Liver (tissue), 9 donors: Measurements from ENCODE around the gene HECTD1. TPM values are rescaled to one million over a fixed set of nuclear protein-coding genes. Genes with fewer than 3 reads are reported as not detected.

Experiments
- DNase-seq: peaks from one replicate; pipeline ENCODE4 v3.0.0-alpha.2; 2017; ENCODE audit warnings: low spot score
- H3K27ac ChIP-seq, 2 donors: one replicate each; pipeline ENCODE4 v1.7.0; 2013; ENCODE audit warnings: inconsistent platforms in 2 of 2, low read length in 2 of 2, control low read depth in 1 of 2, low read depth in 1 of 2, mild to moderate bottlenecking in 1 of 2
- H3K27me3 ChIP-seq, 4 donors: one replicate each; pipeline versions ENCODE4 v1.6.1 to v1.7.0; 2013; ENCODE audit warnings: low read length in 3 of 4, inconsistent platforms in 1 of 4, mild to moderate bottlenecking in 1 of 4, moderate library complexity in 1 of 4; ENCODE audit not compliant: control insufficient read depth in 4 of 4, insufficient read depth in 4 of 4
- H3K36me3 ChIP-seq, 4 donors: one replicate each; pipeline versions ENCODE4 v1.6.1 to v1.7.0; 2013; ENCODE audit warnings: low read length in 3 of 4, mild to moderate bottlenecking in 3 of 4, low read depth in 1 of 4, moderate library complexity in 1 of 4; ENCODE audit not compliant: control insufficient read depth in 4 of 4, insufficient read depth in 3 of 4
- H3K4me1 ChIP-seq, 4 donors: one replicate each; pipeline versions ENCODE4 v1.6.1 to v1.7.0; 2013; ENCODE audit warnings: low read length in 3 of 4, mild to moderate bottlenecking in 3 of 4, moderate library complexity in 1 of 4; ENCODE audit not compliant: control insufficient read depth in 4 of 4, insufficient read depth in 4 of 4
- H3K4me3 ChIP-seq, 3 donors: one replicate each; pipeline versions ENCODE4 v1.6.1 to v1.7.0; 2013; ENCODE audit warnings: low read length in 3 of 3, control low read depth in 1 of 3, low read depth in 1 of 3, mild to moderate bottlenecking in 1 of 3
- H3K9ac ChIP-seq, 2 donors: one replicate each; pipeline ENCODE4 v1.7.0; 2013; ENCODE audit warnings: low read length in 2 of 2, mild to moderate bottlenecking in 2 of 2, moderate library complexity in 2 of 2, control low read depth in 1 of 2, low read depth in 1 of 2
- H3K9me3 ChIP-seq, 4 donors: one replicate each; pipeline versions ENCODE4 v1.6.1 to v1.7.0; 2013; ENCODE audit warnings: low read length in 3 of 4; ENCODE audit not compliant: control insufficient read depth in 4 of 4
- ATF3 ChIP-seq: IDR thresholded peaks from 2 replicates; pipeline ENCODE4 v1.6.1; 2016; ENCODE audit warnings: antibody characterized with exemption
- CTCF ChIP-seq: fragments of 150-350 bp; IDR thresholded peaks from 2 replicates; pipeline ENCODE4 v1.5.1; 2017; ENCODE audit warnings: improper control_type of control experiment, low read depth, low read length; ENCODE audit not compliant: missing input control
- EGR1 ChIP-seq, 2 donors: IDR thresholded peaks; 2 replicates each; pipeline ENCODE4 v1.6.1; 2016 to 2018; ENCODE audit warnings: antibody characterized with exemption in 2 of 2, low read depth in 2 of 2
- FOXA1 ChIP-seq: IDR thresholded peaks from 2 replicates; pipeline ENCODE4 v1.6.1; 2016; ENCODE audit warnings: antibody characterized with exemption
- FOXA2 ChIP-seq: IDR thresholded peaks from 2 replicates; pipeline ENCODE4 v1.6.1; 2016; ENCODE audit warnings: antibody characterized with exemption
- GABPA ChIP-seq, 2 donors: IDR thresholded peaks in 1 of 2; conservative IDR thresholded peaks in 1 of 2; 2 replicates each; pipeline ENCODE4 v1.6.1; 2016; ENCODE audit warnings: antibody characterized with exemption in 2 of 2, mild to moderate bottlenecking in 1 of 2, moderate library complexity in 1 of 2
- HNF4A ChIP-seq, 2 donors: conservative IDR thresholded peaks; 2 replicates each; pipeline ENCODE4 v1.6.1; 2016; ENCODE audit warnings: antibody characterized with exemption in 2 of 2, mild to moderate bottlenecking in 2 of 2
- HNF4G ChIP-seq: IDR thresholded peaks from 2 replicates; pipeline ENCODE4 v1.6.1; 2016; ENCODE audit warnings: antibody characterized with exemption
- JUND ChIP-seq, 2 donors: IDR thresholded peaks; 2 replicates each; pipeline ENCODE4 v1.6.1; 2016; ENCODE audit warnings: antibody characterized with exemption in 2 of 2
- NR2F2 ChIP-seq: IDR thresholded peaks from 2 replicates; pipeline ENCODE4 v1.6.1; 2016; ENCODE audit warnings: antibody characterized with exemption
- RAD21 ChIP-seq, 2 donors: IDR thresholded peaks; 2 replicates each; pipeline ENCODE4 v1.6.1; 2016; ENCODE audit warnings: antibody characterized with exemption in 2 of 2, mild to moderate bottlenecking in 2 of 2
- REST ChIP-seq: IDR thresholded peaks from 2 replicates; pipeline ENCODE4 v1.6.1; 2016; ENCODE audit warnings: antibody characterized with exemption, mild to moderate bottlenecking
- RXRA ChIP-seq, 2 donors: IDR thresholded peaks; 2 replicates each; pipeline ENCODE4 v1.6.1; 2017 to 2018; ENCODE audit warnings: antibody characterized with exemption in 2 of 2, mild to moderate bottlenecking in 1 of 2
- SP1 ChIP-seq: IDR thresholded peaks from 2 replicates; pipeline ENCODE4 v1.6.1; 2018; ENCODE audit warnings: antibody characterized with exemption, mild to moderate bottlenecking
- TAF1 ChIP-seq: conservative IDR thresholded peaks from 2 replicates; pipeline ENCODE4 v1.6.1; 2016; ENCODE audit warnings: antibody characterized with exemption, mild to moderate bottlenecking
- YY1 ChIP-seq: IDR thresholded peaks from 2 replicates; pipeline ENCODE4 v1.6.1; 2016; ENCODE audit warnings: antibody characterized with exemption, mild to moderate bottlenecking
- ZBTB33 ChIP-seq: IDR thresholded peaks from 2 replicates; pipeline ENCODE4 v1.6.1; 2016; ENCODE audit warnings: antibody characterized with exemption
- WGBS: extraction: QIAGEN DNeasy Blood & Tissue Kit; methylation state at CpG from one replicate; pipeline ENCODE4 v1.1.7; 2013; 5-methylcytosine and 5-hydroxymethylcytosine counted together
- polyA plus RNA-seq, 2 donors: library from polyadenylated mRNA; stranded (reverse) in 1 of 2; unstranded in 1 of 2; fragments of 200-250 nt in 1 of 2; fragments of >200 nt in 1 of 2; fragmentation: Nextera tagmentation in 1 of 2; extraction: Ambion mirVana in 1 of 2; gene quantifications; one replicate each; pipeline versions ENCODE4 v1.2.1 to v1.2.3, GENCODE V29; 2013 to 2015
- total RNA-seq, 2 donors: library from RNA; depleted of rRNA; stranded (reverse); fragments of >200 nt; gene quantifications; one replicate each; pipeline ENCODE4 v1.2.3, GENCODE V29; 2014
- donor health status: healthy.
- donor health status: healthy.
- donor health status: healthy.
- donor health status: healthy.
- donor health status: healthy.

Gene HECTD1
- total and polyA plus RNA-seq, 4 donors, result 46.8 to 256 (median 118) TPM

GRCh38 chr14:31239741-31240140 lies 32.1 kb upstream of the HECTD1 start (continued):
- TF ChIP-seq CTCF (no peak), YY1 (no peak), NR2F2 (no peak), GABPA (IDR thresholded peaks at IDR 0.05 in 1 of 2, conservative IDR thresholded peaks at IDR 0.05 in 1 of 2) (no peak), EGR1 (IDR thresholded peaks at IDR 0.05; ENCODE audit: low read depth in 2 of 2) (no peak), FOXA1 (no peak)

GRCh38 chr14:31235462-31235861 lies 27.9 kb upstream of the HECTD1 start:
- H3K27ac ChIP-seq, result no peak overlapping the region
- H3K4me1 ChIP-seq, result peaks cover 0 to 6% (median 1%) of the 10 kb centered on the region in 4 donors
- no peaks in the 10 kb centered on the region for H3K36me3 ChIP-seq
- TF ChIP-seq ATF3 (no peak), RAD21 (IDR thresholded peaks at IDR 0.05) (no peak), HNF4G (no peak), EGR1 (IDR thresholded peaks at IDR 0.05; ENCODE audit: low read depth in 2 of 2) (no peak), HNF4A (conservative IDR thresholded peaks at IDR 0.05) (no peak), CTCF (no peak), REST (no peak), YY1 (no peak), JUND (IDR thresholded peaks at IDR 0.05) (no peak), RXRA (IDR thresholded peaks at IDR 0.05) (no peak), FOXA1 (no peak), ZBTB33 (no peak), SP1 (no peak), FOXA2 (no peak), GABPA (IDR thresholded peaks at IDR 0.05 in 1 of 2, conservative IDR thresholded peaks at IDR 0.05 in 1 of 2) (no peak), TAF1 (no peak), NR2F2 (no peak)
- H3K27me3 ChIP-seq, result no peaks in the 10 kb centered on the region
- H3K9me3 ChIP-seq, result no peaks in the 10 kb centered on the region
- H3K4me3 ChIP-seq, result no peak overlapping the region
- 96% methylated on average over 3 of the region's 3 CpGs for WGBS
- DNase-seq, result no peak
- H3K9ac ChIP-seq, result no peak overlapping the region
